Neural cell (in vitro differentiated cells): ENCODE measurements around the gene DMBT1. TPM values are rescaled to one million over a fixed set of nuclear protein-coding genes. Genes with fewer than 3 reads are reported as not detected.

Experiments
- H2AFZ ChIP-seq: fragments of 200-600, 300-800 bp; sonication (generic), shearing (Covaris generic); 2 replicates; pipeline ENCODE4 v1.6.0; 2014; ENCODE audit warnings: low read depth, mild to moderate bottlenecking, antibody characterized with exemption, low read length, moderate library complexity
- H3F3A ChIP-seq: fragments of 200-600 bp; shearing (Covaris generic); 2 replicates; pipeline ENCODE4 v1.6.1; 2016; ENCODE audit warnings: mild to moderate bottlenecking, moderate library complexity, mixed read lengths, antibody characterized with exemption, low read length; ENCODE audit not compliant: insufficient read depth, poor library complexity, severe bottlenecking
- H3K27ac ChIP-seq: fragments of 200-600, 300-800 bp; sonication (generic), shearing (Covaris generic); 2 replicates; pipeline ENCODE4 v1.5.1; 2014; ENCODE audit warnings: mild to moderate bottlenecking, low read length, moderate library complexity
- H3K27me3 ChIP-seq: fragments of 300-800, 200-600 bp; sonication (generic), shearing (Covaris generic); 2 replicates; pipeline ENCODE4 v1.6.0; 2014; ENCODE audit warnings: mild to moderate bottlenecking, low read depth, low read length, moderate library complexity; ENCODE audit not compliant: insufficient read depth
- H3K36me3 ChIP-seq: fragments of 300-800, 200-600 bp; sonication (generic), shearing (Covaris generic); 2 replicates; pipeline ENCODE4 v1.5.1; 2014; ENCODE audit warnings: mild to moderate bottlenecking, antibody characterized with exemption, low read length, moderate library complexity; ENCODE audit not compliant: insufficient read depth
- H3K4me2 ChIP-seq: fragments of 300-800, 200-600 bp; sonication (generic), shearing (Covaris generic); 2 replicates; pipeline ENCODE4 v1.6.0; 2014; ENCODE audit warnings: mild to moderate bottlenecking, low read length
- H3K4me3 ChIP-seq: fragments of 300-800, 200-600 bp; sonication (generic), shearing (Covaris generic); 2 replicates; pipeline ENCODE4 v1.5.1; 2014; ENCODE audit warnings: mild to moderate bottlenecking, low read length, moderate library complexity
- H3K79me2 ChIP-seq: fragments of 200-600 bp; shearing (Covaris generic); replicated peaks from 2 replicates; pipeline ENCODE4 v1.6.0; 2014; ENCODE audit warnings: mild to moderate bottlenecking, low read length, moderate library complexity; ENCODE audit not compliant: insufficient read depth
- H3K9ac ChIP-seq: fragments of 300-800, 200-600 bp; sonication (generic), shearing (Covaris generic); 2 replicates; pipeline ENCODE4 v1.6.1; 2016; ENCODE audit warnings: mild to moderate bottlenecking, low read length, mixed read lengths
- H3K9me2 ChIP-seq: fragments of 200-600 bp; shearing (Covaris generic); 2 replicates; pipeline ENCODE4 v1.6.1; 2016; ENCODE audit warnings: mild to moderate bottlenecking, low read length, mixed read lengths; ENCODE audit not compliant: insufficient read depth
- H3K9me3 ChIP-seq: fragments of 200-600, 300-800 bp; sonication (generic), shearing (Covaris generic); 2 replicates; pipeline ENCODE4 v1.6.1; 2016; ENCODE audit warnings: mild to moderate bottlenecking, mixed run types, low read length, moderate library complexity, mixed read lengths
- H4K20me1 ChIP-seq: fragments of 200-600 bp; shearing (Covaris generic); 2 replicates; pipeline ENCODE4 v1.6.1; 2016; ENCODE audit warnings: mild to moderate bottlenecking, mixed run types; ENCODE audit not compliant: insufficient read depth
- EP300 ChIP-seq: fragments of 450-650 bp; conservative IDR thresholded peaks from 2 replicates; pipeline ENCODE4 v1.6.1; 2014; ENCODE audit warnings: antibody characterized with exemption, mild to moderate bottlenecking, moderate library complexity; ENCODE audit not compliant: poor library complexity, severe bottlenecking
- EZH2 ChIP-seq: fragments of 200-600, 300-800 bp; shearing (Covaris generic), sonication (generic); IDR thresholded peaks from 2 replicates; pipeline ENCODE4 v1.6.1; 2014; ENCODE audit warnings: antibody characterized with exemption, low read length, borderline replicate concordance, mild to moderate bottlenecking; ENCODE audit not compliant: insufficient read depth, poor library complexity, severe bottlenecking
- MXI1 ChIP-seq: fragments of 450-650 bp; conservative IDR thresholded peaks from 2 replicates; pipeline ENCODE4 v1.6.1; 2014; ENCODE audit warnings: antibody characterized with exemption, mild to moderate bottlenecking; ENCODE audit not compliant: poor library complexity, severe bottlenecking
- POLR2AphosphoS5 ChIP-seq: IDR thresholded peaks from 2 replicates; pipeline ENCODE4 v1.6.1; 2012
- RAD21 ChIP-seq: fragments of 450-650 bp; conservative IDR thresholded peaks from 2 replicates; pipeline ENCODE4 v1.6.1; 2014; ENCODE audit warnings: antibody characterized with exemption, mild to moderate bottlenecking, moderate library complexity
- SMC3 ChIP-seq: fragments of 450-650 bp; conservative IDR thresholded peaks from 2 replicates; pipeline ENCODE4 v1.6.1; 2014; ENCODE audit warnings: antibody characterized with exemption, mild to moderate bottlenecking, moderate library complexity; ENCODE audit not compliant: poor library complexity
- TAF1 ChIP-seq: IDR thresholded peaks from 2 replicates; pipeline ENCODE4 v1.6.1; 2012; ENCODE audit warnings: low read depth
- polyA plus RNA-seq: library from polyadenylated mRNA; depleted of rRNA; stranded (reverse); fragments of >200 nt; gene quantifications from 2 replicates; pipeline ENCODE4 v1.2.3, GENCODE V29; 2014
- TF ChIP-seq, protein P1 (sequence below): IDR thresholded peaks from 2 replicates; pipeline ENCODE4 v1.6.1; 2012; ENCODE audit warnings: borderline replicate concordance
- TF ChIP-seq, protein P2 (sequence below): fragments of 450-650 bp; IDR thresholded peaks from 2 replicates; pipeline ENCODE4 v1.5.1; 2014; ENCODE audit warnings: antibody characterized with exemption, mild to moderate bottlenecking, moderate library complexity; ENCODE audit not compliant: poor library complexity, severe bottlenecking

DMBT1 gene
- polyA plus RNA-seq, 1 donor from 2014 or later: not detected

DNA sequence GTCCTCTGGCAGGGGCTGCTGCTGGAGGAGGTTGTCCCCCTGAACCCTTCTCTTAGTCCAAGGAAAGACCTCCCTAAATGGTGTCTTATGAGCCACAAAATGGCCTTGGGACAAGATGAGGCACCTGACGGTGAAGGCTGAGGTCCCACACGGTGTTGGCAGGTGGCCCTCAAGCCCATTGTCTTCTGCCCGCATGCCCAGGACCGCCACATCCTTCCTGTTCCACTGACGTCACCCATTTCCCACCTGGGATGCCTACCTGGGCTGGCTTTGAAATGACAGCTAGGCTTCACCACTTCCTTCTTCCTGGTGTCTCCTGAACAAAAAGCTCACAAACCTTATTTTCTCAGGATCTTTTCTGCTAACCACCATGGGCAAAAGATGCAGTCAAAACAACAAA lies 2.1 kb upstream of the DMBT1 start:
- Histone ChIP-seq H3K9me3 (no peaks in the 10 kb centered on the region), H3K27ac (no peak overlapping the region), H3K79me2 (no peaks in the 10 kb centered on the region), H3K4me2 (no peak overlapping the region), H4K20me1 (no peaks in the 10 kb centered on the region), H3K27me3 (no peaks in the 10 kb centered on the region), H3K4me3 (no peak overlapping the region), H3F3A (no peaks in the 10 kb centered on the region), H2AFZ (no peak overlapping the region), H3K9ac (no peak overlapping the region), H3K9me2 (no peaks in the 10 kb centered on the region), H3K36me3 (no peaks in the 10 kb centered on the region)
- TF ChIP-seq EZH2 (no peak), SMC3 (no peak), RAD21 (no peak), POLR2AphosphoS5 (no peak), TAF1 (no peak), MXI1 (no peak), EP300 (no peak)
- TF ChIP-seq, protein P1, sequence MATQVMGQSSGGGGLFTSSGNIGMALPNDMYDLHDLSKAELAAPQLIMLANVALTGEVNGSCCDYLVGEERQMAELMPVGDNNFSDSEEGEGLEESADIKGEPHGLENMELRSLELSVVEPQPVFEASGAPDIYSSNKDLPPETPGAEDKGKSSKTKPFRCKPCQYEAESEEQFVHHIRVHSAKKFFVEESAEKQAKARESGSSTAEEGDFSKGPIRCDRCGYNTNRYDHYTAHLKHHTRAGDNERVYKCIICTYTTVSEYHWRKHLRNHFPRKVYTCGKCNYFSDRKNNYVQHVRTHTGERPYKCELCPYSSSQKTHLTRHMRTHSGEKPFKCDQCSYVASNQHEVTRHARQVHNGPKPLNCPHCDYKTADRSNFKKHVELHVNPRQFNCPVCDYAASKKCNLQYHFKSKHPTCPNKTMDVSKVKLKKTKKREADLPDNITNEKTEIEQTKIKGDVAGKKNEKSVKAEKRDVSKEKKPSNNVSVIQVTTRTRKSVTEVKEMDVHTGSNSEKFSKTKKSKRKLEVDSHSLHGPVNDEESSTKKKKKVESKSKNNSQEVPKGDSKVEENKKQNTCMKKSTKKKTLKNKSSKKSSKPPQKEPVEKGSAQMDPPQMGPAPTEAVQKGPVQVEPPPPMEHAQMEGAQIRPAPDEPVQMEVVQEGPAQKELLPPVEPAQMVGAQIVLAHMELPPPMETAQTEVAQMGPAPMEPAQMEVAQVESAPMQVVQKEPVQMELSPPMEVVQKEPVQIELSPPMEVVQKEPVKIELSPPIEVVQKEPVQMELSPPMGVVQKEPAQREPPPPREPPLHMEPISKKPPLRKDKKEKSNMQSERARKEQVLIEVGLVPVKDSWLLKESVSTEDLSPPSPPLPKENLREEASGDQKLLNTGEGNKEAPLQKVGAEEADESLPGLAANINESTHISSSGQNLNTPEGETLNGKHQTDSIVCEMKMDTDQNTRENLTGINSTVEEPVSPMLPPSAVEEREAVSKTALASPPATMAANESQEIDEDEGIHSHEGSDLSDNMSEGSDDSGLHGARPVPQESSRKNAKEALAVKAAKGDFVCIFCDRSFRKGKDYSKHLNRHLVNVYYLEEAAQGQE: no peak
- TF ChIP-seq, protein P2, sequence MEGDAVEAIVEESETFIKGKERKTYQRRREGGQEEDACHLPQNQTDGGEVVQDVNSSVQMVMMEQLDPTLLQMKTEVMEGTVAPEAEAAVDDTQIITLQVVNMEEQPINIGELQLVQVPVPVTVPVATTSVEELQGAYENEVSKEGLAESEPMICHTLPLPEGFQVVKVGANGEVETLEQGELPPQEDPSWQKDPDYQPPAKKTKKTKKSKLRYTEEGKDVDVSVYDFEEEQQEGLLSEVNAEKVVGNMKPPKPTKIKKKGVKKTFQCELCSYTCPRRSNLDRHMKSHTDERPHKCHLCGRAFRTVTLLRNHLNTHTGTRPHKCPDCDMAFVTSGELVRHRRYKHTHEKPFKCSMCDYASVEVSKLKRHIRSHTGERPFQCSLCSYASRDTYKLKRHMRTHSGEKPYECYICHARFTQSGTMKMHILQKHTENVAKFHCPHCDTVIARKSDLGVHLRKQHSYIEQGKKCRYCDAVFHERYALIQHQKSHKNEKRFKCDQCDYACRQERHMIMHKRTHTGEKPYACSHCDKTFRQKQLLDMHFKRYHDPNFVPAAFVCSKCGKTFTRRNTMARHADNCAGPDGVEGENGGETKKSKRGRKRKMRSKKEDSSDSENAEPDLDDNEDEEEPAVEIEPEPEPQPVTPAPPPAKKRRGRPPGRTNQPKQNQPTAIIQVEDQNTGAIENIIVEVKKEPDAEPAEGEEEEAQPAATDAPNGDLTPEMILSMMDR: no peak

DNA sequence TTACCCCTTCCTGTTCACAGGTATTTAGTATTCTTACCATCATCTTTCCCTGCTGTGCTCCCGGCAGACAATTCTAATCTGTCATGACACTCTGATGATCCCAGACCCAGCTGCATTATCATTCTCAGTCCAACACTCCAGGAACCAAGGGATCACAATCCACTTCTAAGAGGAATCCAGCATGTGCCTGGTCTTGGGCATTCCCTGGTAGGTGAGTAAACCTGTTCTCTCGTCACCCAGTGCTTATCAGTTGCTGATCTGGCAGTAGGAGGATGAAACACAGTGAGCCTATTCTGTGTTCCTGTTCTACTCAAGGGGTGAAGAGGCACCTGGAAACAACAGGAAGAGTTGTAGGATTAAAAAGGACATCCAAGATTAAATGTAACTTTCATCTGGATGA lies 1.3 kb upstream of the DMBT1 start:
- H3K4me2 ChIP-seq: no peak overlapping the region
- no peak overlapping the region for H3K9ac ChIP-seq
- no peak overlapping the region for H3K4me3 ChIP-seq
- no peak overlapping the region for H2AFZ ChIP-seq
- TF ChIP-seq RAD21 (no peak), TAF1 (no peak), EZH2 (no peak), POLR2AphosphoS5 (no peak)
- no peaks in the 10 kb centered on the region for H3K36me3 ChIP-seq
- H3F3A ChIP-seq: no peaks in the 10 kb centered on the region
- no peaks in the 10 kb centered on the region for H4K20me1 ChIP-seq
- no peaks in the 10 kb centered on the region for H3K27me3 ChIP-seq
- H3K9me3 ChIP-seq: no peaks in the 10 kb centered on the region
- H3K79me2 ChIP-seq: no peaks in the 10 kb centered on the region
- no peaks in the 10 kb centered on the region for H3K9me2 ChIP-seq
- H3K27ac ChIP-seq: no peak overlapping the region

DNA sequence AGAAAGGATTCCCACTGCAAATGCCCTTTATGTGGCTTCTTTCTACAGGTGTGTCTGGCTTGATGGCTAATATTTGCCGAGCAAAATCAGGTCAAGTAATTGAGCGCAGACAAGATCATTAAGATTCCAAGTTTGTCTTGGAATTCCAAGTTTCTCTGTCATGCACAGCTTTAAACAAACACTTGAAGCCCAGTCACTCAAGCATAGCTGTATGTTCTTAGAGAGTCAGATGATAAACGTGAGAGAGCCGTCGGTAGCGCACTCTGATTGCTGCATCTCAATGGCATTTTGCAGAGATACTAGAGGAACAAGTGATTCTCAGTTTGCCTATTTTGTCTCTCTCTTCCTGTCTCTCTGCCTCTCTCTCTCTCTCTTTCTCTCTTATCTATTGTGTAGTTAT lies 658 bp downstream of the DMBT1 start:
- H2AFZ ChIP-seq: no peak overlapping the region
- no peak overlapping the region for H3K4me3 ChIP-seq
- TF ChIP-seq, protein P2: no peak
- TF ChIP-seq SMC3 (no peak), MXI1 (no peak), TAF1 (no peak), POLR2AphosphoS5 (no peak), RAD21 (no peak)
- no peak overlapping the region for H3K9ac ChIP-seq
- H3K4me2 ChIP-seq: no peak overlapping the region
- no peaks in the 10 kb centered on the region for H3K9me2 ChIP-seq
- no peak overlapping the region for H3K27ac ChIP-seq
- no peaks in the 10 kb centered on the region for H3K27me3 ChIP-seq
- H3F3A ChIP-seq: no peaks in the 10 kb centered on the region
- H3K36me3 ChIP-seq: no peaks in the 10 kb centered on the region
- no peaks in the 10 kb centered on the region for H3K79me2 ChIP-seq
- no peaks in the 10 kb centered on the region for H4K20me1 ChIP-seq
- H3K9me3 ChIP-seq: no peaks in the 10 kb centered on the region
